Erythroblast (primary cell): ENCODE data around the gene ELAVL2.

Source experiments
- GATA1 ChIP-seq: IDR thresholded peaks from 2 replicates; pipeline ENCODE4 v1.6.1; 2011; ENCODE audit warnings: low read depth, mild to moderate bottlenecking, control low read depth, low read length, moderate library complexity
- POLR2A ChIP-seq: IDR thresholded peaks from 2 replicates; pipeline ENCODE4 v1.6.1; 2011; ENCODE audit warnings: mild to moderate bottlenecking, low read length

GRCh38 chr9:23849379-23850035 lies 23.5 kb upstream of the ELAVL2 start:
- TF ChIP-seq POLR2A (no peak), GATA1 (no peak)
